IPS-NIHi7 (cell line): ENCODE data around the gene TK2.

Source experiments
- DNase-seq: peaks from one replicate; pipeline ENCODE4 v3.0.0; 2012; ENCODE audit warnings: mixed read lengths; ENCODE audit errors: extremely low spot score

The TK2 gene

GRCh38 chr16:66484453-66485213 lies 65.3 kb downstream of the TK2 start:
- no peak for DNase-seq

GRCh38 chr16:66483689-66484452 lies 66.1 kb downstream of the TK2 start:
- peak; percentile 93 for DNase-seq

- DNase-seq = no peak
Measured at GRCh38 chr16:66481943-66482390, 68.0 kb downstream of the TK2 start.

DNA sequence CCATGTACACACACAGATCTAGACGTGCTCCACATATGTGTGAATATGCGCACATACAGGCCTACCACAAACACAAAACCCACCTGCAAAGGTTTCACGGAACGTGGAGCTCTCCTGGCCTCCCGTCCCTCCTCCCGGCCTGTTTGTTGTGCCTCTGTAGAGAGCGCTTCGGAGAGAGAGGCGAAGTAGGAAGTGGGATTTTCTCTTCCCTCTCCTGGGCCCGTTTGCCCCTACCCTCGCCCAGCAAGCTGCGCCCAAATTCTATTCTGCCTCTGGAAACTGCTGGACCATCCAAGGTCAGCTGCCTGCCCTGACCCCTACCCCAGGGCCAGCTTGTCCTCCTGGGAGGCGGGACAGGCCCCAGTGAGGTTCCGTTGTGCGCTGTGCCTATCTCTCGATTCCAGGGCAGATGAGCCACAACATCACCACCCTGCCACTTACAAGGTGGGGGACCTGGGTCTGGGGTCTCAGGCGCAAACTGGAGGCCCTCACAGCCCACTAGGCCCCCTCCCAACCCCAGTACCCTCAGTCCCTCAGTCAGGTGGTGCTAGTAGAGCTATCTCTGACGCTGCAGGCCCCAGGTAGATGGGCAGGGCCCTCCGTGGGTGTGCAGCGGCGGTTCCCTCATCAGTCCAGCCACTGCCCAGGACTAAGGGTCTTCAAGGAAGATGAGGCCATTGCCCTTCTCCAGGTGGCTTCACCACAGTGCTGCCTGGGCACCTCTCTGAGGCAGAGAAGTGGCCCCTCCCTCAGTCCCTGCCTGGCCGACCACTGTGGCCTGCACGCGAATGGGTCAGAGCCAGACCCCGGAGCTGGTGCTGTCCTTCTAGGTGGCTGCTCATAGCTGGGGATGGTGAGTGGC lies 68.6 kb downstream of the TK2 start:
- no peak for DNase-seq

DNA sequence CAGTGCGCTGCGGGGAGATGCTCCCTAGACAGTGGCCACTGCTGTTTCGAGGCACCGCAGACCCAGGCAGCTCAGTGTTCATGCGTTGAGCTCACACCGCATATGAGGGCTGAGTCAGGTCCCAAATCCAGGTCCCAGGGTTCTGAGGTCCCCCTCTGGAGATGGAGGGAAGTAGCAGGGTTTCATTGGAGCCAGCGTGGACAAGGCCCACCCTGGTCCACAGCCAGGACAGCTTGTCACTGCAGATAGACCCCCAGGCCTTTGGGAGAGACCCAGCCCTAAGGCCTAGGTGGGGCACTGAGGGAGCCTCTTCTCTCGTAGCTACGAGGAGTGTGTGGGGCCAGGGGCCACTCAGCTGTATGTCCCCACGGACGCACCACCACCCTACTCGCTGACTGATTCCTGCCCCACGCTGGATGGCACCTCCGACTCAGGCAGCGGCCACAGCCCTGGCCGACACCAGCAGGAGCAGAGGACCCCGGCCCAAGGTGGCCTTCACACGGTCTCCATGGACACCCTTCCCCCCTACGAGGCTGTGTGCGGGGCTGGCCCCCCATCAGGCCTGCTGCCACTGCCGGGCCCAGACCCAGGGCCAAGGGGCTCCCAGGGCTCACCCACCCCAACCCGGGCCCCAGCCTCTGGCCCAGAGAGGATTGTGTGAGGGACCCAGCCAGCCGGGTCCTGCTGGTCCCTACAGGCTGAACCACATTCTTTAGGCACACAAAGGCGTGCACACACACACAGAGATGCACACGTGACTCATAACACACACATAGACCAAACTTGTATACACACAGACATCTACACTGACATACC lies 69.4 kb downstream of the TK2 start:
- no peak for DNase-seq

- DNase-seq = no peak
Measured at GRCh38 chr16:66479661-66480264, 70.2 kb downstream of the TK2 start.

DNA sequence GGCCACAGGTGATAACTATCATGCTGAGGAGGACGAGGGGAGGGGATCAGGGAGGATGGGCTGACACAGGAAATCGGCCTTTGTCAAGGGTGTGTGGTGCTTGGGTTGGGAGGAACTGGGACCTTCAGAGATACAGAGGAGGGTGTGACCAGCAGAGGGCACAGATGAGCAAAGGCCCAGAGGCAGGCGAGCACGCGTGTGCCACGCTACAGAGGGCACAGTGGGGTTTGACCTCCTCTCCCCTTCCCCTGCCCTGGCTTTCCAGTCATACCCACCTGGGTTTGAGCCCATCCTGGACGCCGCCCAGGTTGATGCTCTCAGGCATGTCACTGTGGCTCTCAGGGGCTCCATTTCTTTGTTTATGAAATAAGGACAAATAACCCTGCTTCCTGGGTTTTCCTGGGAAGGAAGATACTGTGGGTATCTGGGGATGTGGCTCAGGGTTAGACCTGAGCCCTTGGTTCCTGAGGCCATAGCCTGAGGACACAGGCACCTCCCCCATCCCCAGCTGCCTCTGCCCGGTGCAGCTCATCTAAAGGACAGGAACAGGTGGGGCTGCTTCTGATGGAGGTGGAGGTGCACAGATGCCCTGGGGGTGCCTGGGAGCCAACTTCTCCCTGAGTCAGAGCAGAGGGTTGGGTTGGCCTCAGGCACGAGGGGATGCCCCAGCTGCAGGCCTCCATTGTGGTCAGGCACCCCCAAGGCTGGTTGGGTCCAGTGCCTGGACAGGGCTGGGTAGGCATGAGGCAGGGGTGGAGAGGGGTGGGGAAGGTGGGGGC lies 71.0 kb downstream of the TK2 start:
- peak; percentile 86 for DNase-seq

DNA sequence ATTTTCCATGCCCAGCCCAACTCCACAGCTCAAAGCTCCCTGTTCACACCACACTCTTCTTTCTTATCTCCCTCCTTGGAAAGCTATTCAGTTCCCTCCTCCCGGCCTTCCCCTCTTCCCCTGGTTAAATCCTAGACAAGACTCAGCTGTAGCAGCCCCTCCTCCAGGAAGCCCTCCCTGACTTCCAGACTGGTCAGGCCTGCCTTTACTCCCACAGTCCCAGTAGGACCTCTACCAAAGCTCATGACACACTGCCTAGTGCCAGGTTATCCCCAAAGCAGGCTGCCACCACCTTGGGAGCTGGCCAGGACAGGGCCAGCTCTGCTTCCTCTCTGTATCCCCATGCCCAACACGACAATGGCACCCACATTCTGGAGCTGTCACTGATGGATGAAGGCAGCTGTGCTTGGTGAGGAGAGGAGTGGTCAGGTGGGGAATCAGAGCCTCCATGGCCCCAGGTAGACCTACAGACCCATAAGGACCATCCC lies 72.8 kb downstream of the TK2 start:
- no peak for DNase-seq

GRCh38 chr16:66476328-66477027 lies 73.4 kb downstream of the TK2 start:
- DNase-seq = peak; percentile 63

DNA sequence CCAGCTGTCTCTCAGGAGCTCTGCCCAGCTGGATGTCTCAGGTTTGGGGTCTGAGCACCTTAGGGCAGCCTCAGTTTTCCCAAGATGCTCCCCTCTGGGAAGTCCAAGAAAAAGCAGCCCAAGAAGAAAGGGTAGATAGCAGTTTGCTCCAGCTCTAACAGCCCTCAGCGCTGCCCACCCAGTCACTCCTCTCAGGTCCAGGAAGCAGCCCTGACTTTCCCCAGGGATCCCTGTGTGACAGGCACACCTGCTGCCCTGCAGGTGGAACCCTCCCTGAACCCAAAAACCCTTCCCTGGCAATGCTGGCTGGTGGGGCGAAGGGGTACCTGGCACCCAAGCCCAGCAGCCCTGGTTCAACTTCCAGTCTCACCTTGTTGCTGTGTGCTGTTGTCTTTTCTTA lies 74.7 kb downstream of the TK2 start:
- DNase-seq = no peak

- no peak for DNase-seq
Measured at GRCh38 chr16:66474750-66475199, 75.1 kb downstream of the TK2 start.

GRCh38 chr16:66473654-66474519 lies 76.0 kb downstream of the TK2 start:
- no peak for DNase-seq

DNA sequence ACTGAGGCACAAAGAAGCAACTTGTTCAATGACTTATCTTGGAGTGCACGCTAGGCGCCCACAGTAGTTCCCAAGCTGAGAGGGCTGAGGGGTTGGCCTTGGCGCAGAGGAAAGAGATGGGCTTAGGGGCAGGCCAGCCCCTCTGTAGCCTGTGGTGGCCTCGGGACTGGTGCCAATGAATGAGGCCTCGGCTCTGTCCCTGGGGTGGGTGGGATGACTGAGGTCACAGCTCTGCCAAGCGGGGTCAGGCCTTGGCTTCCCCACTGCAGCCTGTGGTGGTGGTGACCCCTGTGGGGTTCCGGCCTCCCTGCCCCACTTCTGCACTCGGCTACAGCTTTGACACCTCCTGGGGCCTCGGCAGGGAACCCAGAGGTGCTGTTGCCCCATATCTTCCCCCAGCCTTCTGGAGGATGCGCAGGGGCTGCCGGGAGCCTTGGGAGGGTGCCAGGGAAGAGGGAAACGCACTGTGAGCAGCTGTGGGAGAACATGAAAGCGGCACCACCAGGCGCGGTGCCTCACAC lies 76.8 kb downstream of the TK2 start:
- DNase-seq = no peak

- DNase-seq = no peak
Measured at GRCh38 chr16:66471716-66472393, 78.1 kb downstream of the TK2 start.

DNA sequence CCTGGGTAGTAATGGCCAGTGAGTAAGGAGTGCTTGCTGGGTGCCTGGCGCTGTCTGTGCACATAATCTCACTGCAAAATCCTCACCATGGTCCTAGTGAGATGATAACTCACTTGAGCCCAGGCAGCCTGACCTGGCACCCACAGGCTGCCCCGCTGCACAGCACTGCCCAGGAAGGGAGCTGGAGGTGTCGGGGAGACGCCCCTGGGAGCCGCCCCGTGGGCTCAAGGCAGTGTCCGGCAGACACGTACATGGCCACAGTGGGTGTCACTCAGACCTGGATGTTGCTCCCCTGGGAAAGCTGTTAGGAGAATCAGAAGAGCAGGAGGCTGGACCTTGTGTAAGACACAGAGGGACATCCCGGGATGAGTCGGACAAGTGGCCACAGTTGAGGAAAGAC lies 78.7 kb downstream of the TK2 start:
- DNase-seq = no peak

GRCh38 chr16:66470556-66470955 lies 79.4 kb downstream of the TK2 start:
- no peak for DNase-seq

DNA sequence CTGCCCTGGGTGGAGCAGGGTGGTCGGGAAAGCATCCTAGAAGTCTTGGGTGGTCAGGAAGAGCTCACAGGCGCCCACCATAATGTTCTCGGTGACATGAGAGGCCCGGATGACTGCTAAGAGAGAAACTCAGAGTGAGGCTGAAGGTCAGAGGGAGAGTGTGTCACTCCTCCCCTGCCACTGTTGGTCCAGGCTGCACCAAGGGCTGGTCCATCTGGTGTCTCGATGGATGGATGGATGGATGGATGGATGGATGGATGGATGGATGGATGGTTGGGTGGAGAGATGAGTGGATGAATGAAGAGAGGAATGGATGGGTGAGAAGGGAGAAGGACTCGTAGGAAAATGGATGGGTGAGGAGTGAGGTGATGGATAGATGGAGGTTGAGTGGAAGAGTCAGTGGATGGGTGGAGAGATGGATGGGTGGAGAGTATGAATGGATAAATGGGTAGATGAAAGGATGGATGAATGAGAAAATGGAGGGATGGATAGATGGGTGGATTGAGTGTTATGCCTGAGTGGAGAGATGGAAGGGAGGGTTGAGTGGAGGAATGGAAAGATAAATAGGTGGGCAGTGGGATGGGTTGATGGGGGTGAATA lies 79.9 kb downstream of the TK2 start:
- no peak for DNase-seq
